ENCODE data around the gene RBMXL3.

RBMXL3 gene

DNA sequence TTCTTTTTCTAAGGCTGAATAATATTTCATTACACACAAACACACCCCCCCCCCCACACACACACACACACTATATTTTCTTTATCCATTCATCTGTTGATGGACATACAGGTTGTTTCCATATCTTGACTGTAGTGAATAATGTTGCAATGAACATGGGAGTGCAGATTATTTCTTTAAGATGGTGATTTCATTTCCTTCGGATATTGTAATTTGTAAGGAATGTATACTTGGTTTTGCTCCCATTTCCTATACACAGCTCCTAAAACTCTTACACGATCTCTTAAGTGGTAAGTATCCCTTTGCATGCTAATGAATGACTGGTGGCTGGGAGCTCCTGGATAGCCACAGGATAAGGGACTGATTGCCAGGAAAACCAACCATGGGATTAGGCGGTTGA lies 14.7 kb upstream of the RBMXL3 start:
- Histone ChIP-seq H2BK12ac (ENCODE audit: low read length) (no peak overlapping the region), H3K18ac (ENCODE audit: low read length) (no peak overlapping the region), H3K27ac (ENCODE audit: low read depth, low read length) (no peak overlapping the region), H3K27me3 (ENCODE audit: insufficient read depth, low read length) (no peaks in the 10 kb centered on the region), H3K4me2 (ENCODE audit: low read length) (no peak overlapping the region), H3K14ac (ENCODE audit: low read length) (no peak overlapping the region), H3K23ac (ENCODE audit: low read length) (no peak overlapping the region), H2AFZ (ENCODE audit: insufficient read depth, low read length, poor library complexity) (no peak overlapping the region), H3K4me3 (ENCODE audit: low read depth, low read length) (no peak overlapping the region), H4K8ac (ENCODE audit: low read depth, low read length) (no peak overlapping the region), H2BK120ac (ENCODE audit: insufficient read depth, low read length, poor library complexity) (no peak overlapping the region), H3K79me1 (ENCODE audit: low read length) (no peaks in the 10 kb centered on the region), H3K79me2 (ENCODE audit: control insufficient read depth, insufficient read depth, low read length, poor library complexity) (no peaks in the 10 kb centered on the region), H4K91ac (ENCODE audit: low read depth, low read length) (no peak overlapping the region), H2AK5ac (ENCODE audit: low read length) (no peak overlapping the region), H3K4me1 (ENCODE audit: control insufficient read depth in 1 of 2, insufficient read depth in 2 of 2, low read length in 2 of 2) (no peaks in the 10 kb centered on the region), H3K9ac (ENCODE audit: low read length) (no peak overlapping the region), H4K12ac (ENCODE audit: low read depth, low read length) (no peak overlapping the region), H2BK5ac (ENCODE audit: low read depth, low read length, poor library complexity) (no peak overlapping the region), H3K36me3 (ENCODE audit: control insufficient read depth in 1 of 2, insufficient read depth in 2 of 2, low read length in 2 of 2) (no peaks in the 10 kb centered on the region), H3K4ac (ENCODE audit: low read depth, low read length) (no peak overlapping the region), H3K9me3 (ENCODE audit: insufficient read depth, low read depth, low read length) (no peaks in the 10 kb centered on the region)
- no CpG with 5 or more reads among the region's 3 CpGs for WGBS (ENCODE audit: extremely low coverage, insufficient coverage, insufficient read length)
- DNase-seq, result no peak

DNA sequence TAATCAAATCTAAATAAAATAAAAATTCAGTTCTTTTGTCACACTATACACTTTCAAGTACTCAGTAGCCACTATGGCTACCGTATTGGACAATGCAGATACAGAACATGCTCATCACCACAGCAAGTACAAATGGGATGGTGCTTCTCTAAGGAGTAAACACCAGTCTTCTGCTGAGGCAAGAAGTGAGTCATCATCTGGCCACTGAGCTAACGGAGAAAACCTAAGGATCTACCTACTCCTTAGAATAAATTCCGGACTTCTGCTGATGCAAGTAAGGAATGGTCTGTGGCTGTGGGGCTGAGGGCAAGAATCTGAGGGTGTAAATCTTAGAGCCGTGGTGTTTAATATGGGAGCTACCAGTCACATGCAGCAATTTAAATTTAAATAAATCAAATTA lies 11.3 kb upstream of the RBMXL3 start:
- Histone ChIP-seq H2AFZ (ENCODE audit: insufficient read depth, low read length, poor library complexity) (no peak overlapping the region), H2BK120ac (ENCODE audit: insufficient read depth, low read length, poor library complexity) (no peak overlapping the region)
- WGBS (ENCODE audit: extremely low coverage, insufficient coverage, insufficient read length), result no CpG with 5 or more reads among the region's 4 CpGs

DNA sequence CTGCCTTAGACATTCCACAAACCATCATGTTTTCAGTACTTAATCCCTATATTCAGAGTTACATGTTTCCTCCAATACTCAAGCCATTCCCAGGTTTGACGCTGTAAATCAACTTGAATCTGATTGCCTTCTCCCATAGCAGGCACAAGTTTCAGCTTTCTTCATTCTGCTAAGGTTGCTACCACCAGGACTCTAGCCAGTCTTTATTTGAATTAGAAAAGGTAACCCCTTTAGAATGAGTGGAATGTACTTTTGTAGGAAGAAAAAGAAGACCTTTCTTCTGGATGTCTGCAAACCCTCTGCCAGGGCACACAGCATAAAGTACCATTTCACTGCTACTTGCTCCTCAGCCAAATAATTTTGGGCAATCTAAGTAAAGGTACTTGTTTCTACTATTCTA lies 10.7 kb upstream of the RBMXL3 start:
- H2AFZ ChIP-seq (ENCODE audit: insufficient read depth, low read length, poor library complexity), result no peak overlapping the region
- H4K8ac ChIP-seq (ENCODE audit: low read depth, low read length), result no peak overlapping the region
- no peak overlapping the region for H3K4me3 ChIP-seq (ENCODE audit: low read depth, low read length)
- H2BK12ac ChIP-seq (ENCODE audit: low read length), result no peak overlapping the region
- no peak overlapping the region for H3K4ac ChIP-seq (ENCODE audit: low read depth, low read length)
- no peaks in the 10 kb centered on the region for H3K36me3 ChIP-seq (ENCODE audit: control insufficient read depth in 1 of 2, insufficient read depth in 2 of 2, low read length in 2 of 2)
- no CpG with 5 or more reads among the region's 1 CpG for WGBS (ENCODE audit: extremely low coverage, insufficient coverage, insufficient read length)
- H4K12ac ChIP-seq (ENCODE audit: low read depth, low read length), result no peak overlapping the region
- no peak overlapping the region for H3K18ac ChIP-seq (ENCODE audit: low read length)
- H2BK5ac ChIP-seq (ENCODE audit: low read depth, low read length, poor library complexity), result no peak overlapping the region
- DNase-seq, result no peak
- no peak overlapping the region for H3K23ac ChIP-seq (ENCODE audit: low read length)
- no peak overlapping the region for H3K27ac ChIP-seq (ENCODE audit: low read depth, low read length)
- no peaks in the 10 kb centered on the region for H3K79me1 ChIP-seq (ENCODE audit: low read length)
- H3K4me2 ChIP-seq (ENCODE audit: low read length), result no peak overlapping the region
- H2AK5ac ChIP-seq (ENCODE audit: low read length), result no peak overlapping the region
- H2BK120ac ChIP-seq (ENCODE audit: insufficient read depth, low read length, poor library complexity), result no peak overlapping the region
- no peak overlapping the region for H4K91ac ChIP-seq (ENCODE audit: low read depth, low read length)
- H3K4me1 ChIP-seq (ENCODE audit: control insufficient read depth in 1 of 2, insufficient read depth in 2 of 2, low read length in 2 of 2), result no peaks in the 10 kb centered on the region
- no peaks in the 10 kb centered on the region for H3K9me3 ChIP-seq (ENCODE audit: insufficient read depth, low read depth, low read length)
- no peak overlapping the region for H3K14ac ChIP-seq (ENCODE audit: low read length)
- no peaks in the 10 kb centered on the region for H3K27me3 ChIP-seq (ENCODE audit: insufficient read depth, low read length)
- H3K9ac ChIP-seq (ENCODE audit: low read length), result no peak overlapping the region
- H3K79me2 ChIP-seq (ENCODE audit: control insufficient read depth, insufficient read depth, low read length, poor library complexity), result no peaks in the 10 kb centered on the region

More for the DNA sequence above, 11.3 kb upstream of the RBMXL3 start:
- Histone ChIP-seq H3K14ac (ENCODE audit: low read length) (no peak overlapping the region), H4K8ac (ENCODE audit: low read depth, low read length) (no peak overlapping the region), H3K79me2 (ENCODE audit: control insufficient read depth, insufficient read depth, low read length, poor library complexity) (no peaks in the 10 kb centered on the region), H3K27me3 (ENCODE audit: insufficient read depth, low read length) (no peaks in the 10 kb centered on the region), H3K18ac (ENCODE audit: low read length) (no peak overlapping the region), H3K27ac (ENCODE audit: low read depth, low read length) (no peak overlapping the region), H3K9ac (ENCODE audit: low read length) (no peak overlapping the region), H3K4me2 (ENCODE audit: low read length) (no peak overlapping the region), H3K23ac (ENCODE audit: low read length) (no peak overlapping the region), H3K4ac (ENCODE audit: low read depth, low read length) (no peak overlapping the region), H2BK12ac (ENCODE audit: low read length) (no peak overlapping the region), H3K36me3 (ENCODE audit: control insufficient read depth in 1 of 2, insufficient read depth in 2 of 2, low read length in 2 of 2) (no peaks in the 10 kb centered on the region), H3K4me1 (ENCODE audit: control insufficient read depth in 1 of 2, insufficient read depth in 2 of 2, low read length in 2 of 2) (no peaks in the 10 kb centered on the region), H3K79me1 (ENCODE audit: low read length) (no peaks in the 10 kb centered on the region), H4K91ac (ENCODE audit: low read depth, low read length) (no peak overlapping the region), H3K9me3 (ENCODE audit: insufficient read depth, low read depth, low read length) (no peaks in the 10 kb centered on the region), H4K12ac (ENCODE audit: low read depth, low read length) (no peak overlapping the region), H2AK5ac (ENCODE audit: low read length) (no peak overlapping the region), H3K4me3 (ENCODE audit: low read depth, low read length) (no peak overlapping the region), H2BK5ac (ENCODE audit: low read depth, low read length, poor library complexity) (no peak overlapping the region)
- peak in 1 of 2 donors; percentile 4 for DNase-seq

DNA sequence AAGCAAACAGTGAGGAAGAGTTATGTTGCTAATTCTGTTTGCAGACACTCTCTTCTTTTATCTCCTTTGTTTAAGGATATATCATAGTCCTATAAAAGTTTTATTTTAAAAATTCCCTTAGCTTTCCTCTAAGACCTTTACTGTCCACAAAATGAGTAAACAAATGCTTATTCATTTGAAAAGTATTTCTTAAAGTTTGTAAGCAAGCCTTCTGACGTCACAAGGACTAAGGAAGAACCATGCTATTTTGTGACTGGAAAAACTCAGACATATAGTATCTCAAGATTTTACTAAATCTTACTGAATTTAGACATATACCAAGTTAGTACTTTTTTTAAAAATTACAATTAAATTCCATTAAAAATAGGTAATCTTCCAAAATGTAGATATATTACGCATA lies 5.2 kb upstream of the RBMXL3 start:
- no peak overlapping the region for H2BK120ac ChIP-seq (ENCODE audit: insufficient read depth, low read length, poor library complexity)
- no peaks in the 10 kb centered on the region for H3K9me3 ChIP-seq (ENCODE audit: insufficient read depth, low read depth, low read length)
- H3K79me1 ChIP-seq (ENCODE audit: low read length), result no peaks in the 10 kb centered on the region
- no peak overlapping the region for H3K4me2 ChIP-seq (ENCODE audit: low read length)
- no peak overlapping the region for H3K9ac ChIP-seq (ENCODE audit: low read length)
- no peak overlapping the region for H3K18ac ChIP-seq (ENCODE audit: low read length)
- H3K4me3 ChIP-seq (ENCODE audit: low read depth, low read length), result no peak overlapping the region
- no peak overlapping the region for H2BK12ac ChIP-seq (ENCODE audit: low read length)
- no peak overlapping the region for H2BK5ac ChIP-seq (ENCODE audit: low read depth, low read length, poor library complexity)
- H2AFZ ChIP-seq (ENCODE audit: insufficient read depth, low read length, poor library complexity), result no peak overlapping the region
- no peak overlapping the region for H3K23ac ChIP-seq (ENCODE audit: low read length)
- H3K4ac ChIP-seq (ENCODE audit: low read depth, low read length), result no peak overlapping the region
- no peaks in the 10 kb centered on the region for H3K27me3 ChIP-seq (ENCODE audit: insufficient read depth, low read length)
- no peak overlapping the region for H2AK5ac ChIP-seq (ENCODE audit: low read length)
- peak in 1 of 2 donors; percentile 23 for DNase-seq
- no peak overlapping the region for H4K91ac ChIP-seq (ENCODE audit: low read depth, low read length)
- no peak overlapping the region for H4K12ac ChIP-seq (ENCODE audit: low read depth, low read length)
- H3K36me3 ChIP-seq (ENCODE audit: control insufficient read depth in 1 of 2, insufficient read depth in 2 of 2, low read length in 2 of 2), result no peaks in the 10 kb centered on the region
- H3K4me1 ChIP-seq (ENCODE audit: control insufficient read depth in 1 of 2, insufficient read depth in 2 of 2, low read length in 2 of 2), result no peaks in the 10 kb centered on the region
- no CpG with 5 or more reads among the region's 2 CpGs for WGBS (ENCODE audit: extremely low coverage, insufficient coverage, insufficient read length)
- no peak overlapping the region for H4K8ac ChIP-seq (ENCODE audit: low read depth, low read length)
- no peak overlapping the region for H3K27ac ChIP-seq (ENCODE audit: low read depth, low read length)
- no peaks in the 10 kb centered on the region for H3K79me2 ChIP-seq (ENCODE audit: control insufficient read depth, insufficient read depth, low read length, poor library complexity)
- H3K14ac ChIP-seq (ENCODE audit: low read length), result no peak overlapping the region
